HepG2 (cell line): ENCODE results near the gene RCC2. TPM values are rescaled to one million over a fixed set of nuclear protein-coding genes. Genes with fewer than 3 reads are reported as not detected.

ENCODE experiments used
- ATF4 ChIP-seq, 2 experiments: fragments of 450-650 bp in 1 of 2; sonication (generic) in 1 of 2; formaldehyde crosslinking; IDR thresholded peaks; 2 replicates each; pipeline versions ENCODE4 v1.5.0 to v1.8.0; 2020 to 2022; ENCODE audit warnings: mild to moderate bottlenecking in 1 of 2, missing genetic modification reagents in 1 of 2
- CHD4 ChIP-seq: fragments of 200-600 bp; sonication (generic); IDR thresholded peaks from 2 replicates; pipeline ENCODE4 v1.7.0; 2017; ENCODE audit warnings: mild to moderate bottlenecking, low read length, borderline replicate concordance
- GATAD2A ChIP-seq: IDR thresholded peaks from 2 replicates; pipeline ENCODE4 v1.6.1; 2016
- GFI1 ChIP-seq: sonication (generic); formaldehyde crosslinking; IDR thresholded peaks from 2 replicates; pipeline ENCODE4 v1.5.0; 2020; ENCODE audit warnings: missing genetic modification reagents, mild to moderate bottlenecking, borderline replicate concordance
- GMEB2 ChIP-seq: IDR thresholded peaks from 2 replicates; pipeline ENCODE4 v1.6.1; 2016; ENCODE audit warnings: missing biosample characterization, missing genetic modification reagents, low read depth
- HNF4A ChIP-seq: sonication (generic); formaldehyde crosslinking; IDR thresholded peaks from 2 replicates; pipeline ENCODE4 v1.4.0; 2020; ENCODE audit warnings: missing genetic modification reagents
- KDM2A ChIP-seq: sonication (generic); formaldehyde crosslinking; IDR thresholded peaks from 2 replicates; pipeline ENCODE4 v1.4.0; 2020; ENCODE audit warnings: low read depth, missing genetic modification reagents, borderline replicate concordance
- MAFF ChIP-seq: IDR thresholded peaks from 2 replicates; pipeline ENCODE4 v1.6.1; 2011; ENCODE audit warnings: low read depth, low read length, improper control_type of control experiment
- MAFK ChIP-seq, 2 experiments: IDR thresholded peaks in 1 of 2; conservative IDR thresholded peaks in 1 of 2; 2 replicates each; pipeline ENCODE4 v1.6.1; 2011; ENCODE audit warnings: improper control_type of control experiment in 2 of 2, low read length in 2 of 2
- MAX ChIP-seq: IDR thresholded peaks from 2 replicates; pipeline ENCODE4 v1.6.1; 2012; ENCODE audit warnings: inconsistent platforms
- MBD4 ChIP-seq: IDR thresholded peaks from 2 replicates; pipeline ENCODE4 v1.6.1; 2012; ENCODE audit warnings: low read length, inconsistent platforms, borderline replicate concordance
- MEIS2 ChIP-seq: sonication (generic); formaldehyde crosslinking; IDR thresholded peaks from 2 replicates; pipeline ENCODE4 v1.9.0; 2021; ENCODE audit warnings: mild to moderate bottlenecking, missing genetic modification reagents
- MTA1 ChIP-seq: sonication (generic); formaldehyde crosslinking; IDR thresholded peaks from 2 replicates; pipeline ENCODE4 v1.4.0; 2020; ENCODE audit warnings: missing genetic modification reagents, mild to moderate bottlenecking, borderline replicate concordance
- MZF1 ChIP-seq: sonication (generic); formaldehyde crosslinking; IDR thresholded peaks from 2 replicates; pipeline ENCODE4 v1.8.1; 2023; ENCODE audit warnings: mild to moderate bottlenecking, missing genetic modification reagents, borderline replicate concordance
- NONO ChIP-seq, 2 experiments: fragments of 450-650 bp in 1 of 2; sonication (generic) in 1 of 2; formaldehyde crosslinking in 1 of 2; IDR thresholded peaks in 1 of 2; conservative IDR thresholded peaks in 1 of 2; 2 replicates each; pipeline versions ENCODE4 v1.6.1 to v1.8.0; 2017 to 2022; ENCODE audit warnings: mild to moderate bottlenecking in 1 of 2, missing genetic modification reagents in 1 of 2, moderate library complexity in 1 of 2
- NPAS2 ChIP-seq: sonication (generic); formaldehyde crosslinking; IDR thresholded peaks from 2 replicates; pipeline ENCODE4 v1.8.0; 2022; ENCODE audit warnings: mild to moderate bottlenecking, missing genetic modification reagents, borderline replicate concordance
- NR0B2 ChIP-seq: sonication (generic); formaldehyde crosslinking; IDR thresholded peaks from 2 replicates; pipeline ENCODE4 v1.4.0; 2020; ENCODE audit warnings: mild to moderate bottlenecking, missing genetic modification reagents
- WIZ ChIP-seq: sonication (generic); formaldehyde crosslinking; IDR thresholded peaks from 2 replicates; pipeline ENCODE4 v1.5.1; 2020; ENCODE audit warnings: mild to moderate bottlenecking, missing genetic modification reagents
- ZBTB42 ChIP-seq: sonication (generic); formaldehyde crosslinking; IDR thresholded peaks from 2 replicates; pipeline ENCODE4 v1.5.0; 2020; ENCODE audit warnings: mild to moderate bottlenecking, missing genetic modification reagents
- ZNF180 ChIP-seq: sonication (generic); formaldehyde crosslinking; IDR thresholded peaks from 2 replicates; pipeline ENCODE4 v1.4.0; 2020; ENCODE audit warnings: low read depth, missing genetic modification reagents, borderline replicate concordance
- ZNF224 ChIP-seq: sonication (generic); formaldehyde crosslinking; IDR thresholded peaks from 2 replicates; pipeline ENCODE4 v1.5.0; 2020; ENCODE audit warnings: mild to moderate bottlenecking, missing genetic modification reagents
- ZNF431 ChIP-seq: sonication (generic); formaldehyde crosslinking; IDR thresholded peaks from 2 replicates; pipeline ENCODE4 v1.9.0; 2022; ENCODE audit warnings: missing genetic modification reagents, low read depth, mild to moderate bottlenecking, borderline replicate concordance
- ZNF567 ChIP-seq: sonication (generic); formaldehyde crosslinking; IDR thresholded peaks from 2 replicates; pipeline ENCODE4 v1.8.1; 2023; ENCODE audit warnings: mild to moderate bottlenecking, missing genetic modification reagents, borderline replicate concordance
- ZNF772 ChIP-seq: sonication (generic); formaldehyde crosslinking; IDR thresholded peaks from 2 replicates; pipeline ENCODE4 v1.5.0; 2020; ENCODE audit warnings: mild to moderate bottlenecking, missing genetic modification reagents
- polyA plus RNA-seq, 8 experiments: library from polyadenylated mRNA; depleted of rRNA in 3 of 8; stranded (reverse) in 7 of 8; unstranded in 1 of 8; fragments of >200 nt; fragmentation: Illumina TruSeq in 4 of 8; extraction: Trizol in 4 of 8; gene quantifications; 2 replicates each; pipeline versions ENCODE4 v1.2.1 to v1.2.3, GENCODE V29; 2011 to 2016; ENCODE audit warnings: low read depth in 4 of 8, missing spikeins in 1 of 8, mixed read lengths in 1 of 8; ENCODE audit not compliant: insufficient read depth in 1 of 8
- total RNA-seq, 5 experiments: library from RNA; depleted of rRNA; stranded (reverse); fragments of >200 nt; fragmentation: Illumina TruSeq; extraction: Trizol; gene quantifications; 2 replicates each; pipeline ENCODE4 v1.2.3, GENCODE V29; 2016; ENCODE audit warnings: low read depth in 1 of 5
- TF ChIP-seq, protein P1 (sequence below): IDR thresholded peaks from 2 replicates; pipeline ENCODE4 v1.6.1; 2016; ENCODE audit warnings: missing compliant biosample characterization, missing genetic modification reagents, borderline replicate concordance

RCC2 gene
- total and polyA plus RNA-seq, 2 of the 13 experiments (the other 11 are each of a cell fraction or from before 2014, with no cell fraction given): 20.5 to 55.8 TPM

GRCh38 chr1:17405898-17406759 lies 33.3 kb downstream of the RCC2 start (continued):
- TF ChIP-seq GMEB2 (no peak), KDM2A (CRISPR knock-in tag) (peak; percentile 73), MEIS2 (no peak), HNF4A (CRISPR knock-in tag) (peak; percentile 93), ZNF567 (0 out of 2 replicates have a peak, but pooled peaks have one; percentile 78), ZNF180 (CRISPR knock-in tag) (no peak), ZNF224 (CRISPR knock-in tag) (no peak), CHD4 (no peak), WIZ (CRISPR knock-in tag) (no peak), MAX (no peak), MBD4 (no peak), MZF1 (no peak), ATF4 (CRISPR knock-in tag; IDR thresholded peaks at IDR 0.05) (no peak), NR0B2 (no peak), GATAD2A (0 out of 2 replicates have a peak, but pooled peaks have one; percentile 18), ZBTB42 (CRISPR knock-in tag) (no peak), NPAS2 (CRISPR knock-in tag) (no peak), ZNF772 (CRISPR knock-in tag) (0 out of 2 replicates have a peak, but pooled peaks have one; percentile 45), GFI1 (CRISPR knock-in tag) (no peak; the same call in 1 of the 2 replicates), MAFF (no peak), ZNF431 (CRISPR knock-in tag) (no peak), NONO (IDR thresholded peaks at IDR 0.05) (no peak), NONO (CRISPR knock-in tag; conservative IDR thresholded peaks at IDR 0.05) (peak; percentile 54; the same call in 1 of the 2 replicates), MAFK (conservative IDR thresholded peaks at IDR 0.05 in 1 of 2, IDR thresholded peaks at IDR 0.05 in 1 of 2; ENCODE audit: low read length in 2 of 2) (no peak), MTA1 (CRISPR knock-in tag) (no peak)
- TF ChIP-seq, protein P1, sequence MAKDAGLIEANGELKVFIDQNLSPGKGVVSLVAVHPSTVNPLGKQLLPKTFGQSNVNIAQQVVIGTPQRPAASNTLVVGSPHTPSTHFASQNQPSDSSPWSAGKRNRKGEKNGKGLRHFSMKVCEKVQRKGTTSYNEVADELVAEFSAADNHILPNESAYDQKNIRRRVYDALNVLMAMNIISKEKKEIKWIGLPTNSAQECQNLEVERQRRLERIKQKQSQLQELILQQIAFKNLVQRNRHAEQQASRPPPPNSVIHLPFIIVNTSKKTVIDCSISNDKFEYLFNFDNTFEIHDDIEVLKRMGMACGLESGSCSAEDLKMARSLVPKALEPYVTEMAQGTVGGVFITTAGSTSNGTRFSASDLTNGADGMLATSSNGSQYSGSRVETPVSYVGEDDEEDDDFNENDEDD (CRISPR knock-in tag): no peak
